Stimulated activated naive CD8-positive, alpha-beta T cell treated with anti-CD3 and anti-CD28 coated beads, Interleukin-15, amount 100 ng/mL, for 72 hours (primary cell): ENCODE data around the gene C13orf46.

Experiments
- ATAC-seq: fragments of 150-1000 bp; cut with Tn5 transposase; 2 replicates; pipeline ENCODE4 v1.10.0; 2021; ENCODE audit warnings: mild to moderate bottlenecking, moderate library complexity
- DNase-seq, 2 donors: peaks; one replicate each; pipeline ENCODE4 v3.0.0; 2021 to 2022
- H3K27ac Mint-ChIP-seq, 2 donors: one replicate each; pipeline ENCODE4 v1.8.0; 2022; ENCODE audit warnings: mild to moderate bottlenecking in 2 of 2, mixed read lengths in 2 of 2, moderate library complexity in 2 of 2
- H3K27me3 Mint-ChIP-seq: one replicate; pipeline ENCODE4 v1.8.0; 2022; ENCODE audit warnings: mixed read lengths
- H3K4me1 Mint-ChIP-seq: one replicate; pipeline ENCODE4 v1.8.0; 2022; ENCODE audit warnings: mild to moderate bottlenecking, mixed read lengths
- H3K4me3 Mint-ChIP-seq, 2 donors: one replicate each; pipeline ENCODE4 v1.8.0; 2022; ENCODE audit warnings: mild to moderate bottlenecking in 2 of 2, mixed read lengths in 2 of 2, moderate library complexity in 1 of 2
- H3K9me3 Mint-ChIP-seq, 2 donors: one replicate each; pipeline ENCODE4 v1.8.0; 2022; ENCODE audit warnings: mixed read lengths in 2 of 2

The C13orf46 gene

DNA sequence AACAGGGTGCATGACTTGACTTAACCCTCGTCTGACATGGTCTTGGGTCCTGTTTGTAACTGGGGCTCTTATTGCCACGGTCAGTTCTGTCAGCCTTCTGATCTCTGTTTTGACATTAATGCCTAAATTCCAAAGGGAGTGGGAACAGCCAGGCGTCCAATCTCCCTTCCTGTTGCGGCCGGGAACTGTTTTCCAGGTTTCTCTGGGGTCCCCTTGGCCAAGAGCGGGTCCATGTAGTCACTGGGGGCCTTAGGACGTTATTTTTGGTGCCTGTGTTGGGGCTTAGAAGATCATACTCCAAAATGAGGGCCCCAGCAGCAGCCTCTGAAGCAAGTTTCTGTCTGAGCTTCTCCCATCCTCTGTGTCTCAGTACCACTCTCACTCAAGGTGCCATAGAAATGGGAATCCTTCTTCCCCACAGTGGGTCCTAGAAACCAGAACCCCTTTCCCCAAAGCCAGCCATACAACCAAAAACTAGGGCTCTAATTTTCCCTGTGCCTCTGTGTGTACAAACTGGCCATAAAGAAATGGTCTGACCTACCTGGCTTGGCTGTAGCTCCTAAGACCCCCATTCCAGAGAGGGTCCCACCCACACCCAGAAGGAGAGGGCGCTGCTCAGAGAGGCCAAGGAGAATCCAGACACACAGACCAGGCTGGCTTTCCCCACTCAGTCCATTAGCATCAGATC is 50.4 kb downstream of the C13orf46 start:
- ATAC-seq (no peak), DNase-seq (peak in 1 of 2 donors; percentile 0)
- Mint-ChIP-seq H3K4me3 (no peak overlapping the region), H3K27me3 (peaks cover 31% of the 10 kb centered on the region), H3K9me3 (peaks cover 10 to 14% of the 10 kb centered on the region in 2 donors), H3K4me1 (no peaks in the 10 kb centered on the region), H3K27ac (no peak overlapping the region)

GRCh38 chr13:113922412-113923118 is 51.3 kb downstream of the C13orf46 start:
- H3K9me3 Mint-ChIP-seq = peaks cover 10 to 14% of the 10 kb centered on the region in 2 donors
- no peak overlapping the region for H3K4me3 Mint-ChIP-seq
- peak overlapping the region in 1 of 2 donors; percentile 38 for H3K27ac Mint-ChIP-seq
- peak in 1 of 2 donors; percentile 0 for DNase-seq
- H3K4me1 Mint-ChIP-seq = no peaks in the 10 kb centered on the region
- peaks cover 31% of the 10 kb centered on the region for H3K27me3 Mint-ChIP-seq
- ATAC-seq = no peak

DNA sequence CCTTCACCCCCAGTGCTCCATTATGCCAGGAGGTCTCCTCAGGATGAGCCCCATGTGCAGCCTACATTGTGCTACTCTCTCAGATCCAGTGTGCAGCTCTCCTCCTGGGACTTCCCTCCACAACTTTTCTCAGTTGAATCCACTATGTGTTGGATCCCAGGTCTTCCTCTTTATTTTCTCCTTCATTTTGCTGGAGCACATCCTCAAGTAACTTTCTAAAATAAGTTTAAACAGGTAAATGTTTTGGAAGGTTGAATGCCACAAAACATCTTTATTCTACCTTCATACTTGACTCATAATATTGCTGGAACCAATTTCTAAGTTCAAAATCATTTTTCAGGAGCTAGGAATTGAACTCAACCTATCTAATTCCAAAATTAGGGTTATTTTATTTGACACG is 52.1 kb downstream of the C13orf46 start:
- Mint-ChIP-seq H3K4me3 (no peak overlapping the region), H3K9me3 (peaks cover 10 to 14% of the 10 kb centered on the region in 2 donors), H3K27me3 (peaks cover 31% of the 10 kb centered on the region), H3K4me1 (no peaks in the 10 kb centered on the region), H3K27ac (no peak overlapping the region)
- ATAC-seq = no peak
- DNase-seq = no peak

GRCh38 chr13:113920606-113921286 is 53.1 kb downstream of the C13orf46 start:
- peaks cover 10 to 14% of the 10 kb centered on the region in 2 donors for H3K9me3 Mint-ChIP-seq
- peak in 1 of 2 donors; percentile 2 for DNase-seq
- no peak overlapping the region for H3K27ac Mint-ChIP-seq
- H3K4me1 Mint-ChIP-seq = no peaks in the 10 kb centered on the region
- H3K4me3 Mint-ChIP-seq = no peak overlapping the region
- no peak for ATAC-seq
- H3K27me3 Mint-ChIP-seq = peaks cover 41% of the 10 kb centered on the region

DNA sequence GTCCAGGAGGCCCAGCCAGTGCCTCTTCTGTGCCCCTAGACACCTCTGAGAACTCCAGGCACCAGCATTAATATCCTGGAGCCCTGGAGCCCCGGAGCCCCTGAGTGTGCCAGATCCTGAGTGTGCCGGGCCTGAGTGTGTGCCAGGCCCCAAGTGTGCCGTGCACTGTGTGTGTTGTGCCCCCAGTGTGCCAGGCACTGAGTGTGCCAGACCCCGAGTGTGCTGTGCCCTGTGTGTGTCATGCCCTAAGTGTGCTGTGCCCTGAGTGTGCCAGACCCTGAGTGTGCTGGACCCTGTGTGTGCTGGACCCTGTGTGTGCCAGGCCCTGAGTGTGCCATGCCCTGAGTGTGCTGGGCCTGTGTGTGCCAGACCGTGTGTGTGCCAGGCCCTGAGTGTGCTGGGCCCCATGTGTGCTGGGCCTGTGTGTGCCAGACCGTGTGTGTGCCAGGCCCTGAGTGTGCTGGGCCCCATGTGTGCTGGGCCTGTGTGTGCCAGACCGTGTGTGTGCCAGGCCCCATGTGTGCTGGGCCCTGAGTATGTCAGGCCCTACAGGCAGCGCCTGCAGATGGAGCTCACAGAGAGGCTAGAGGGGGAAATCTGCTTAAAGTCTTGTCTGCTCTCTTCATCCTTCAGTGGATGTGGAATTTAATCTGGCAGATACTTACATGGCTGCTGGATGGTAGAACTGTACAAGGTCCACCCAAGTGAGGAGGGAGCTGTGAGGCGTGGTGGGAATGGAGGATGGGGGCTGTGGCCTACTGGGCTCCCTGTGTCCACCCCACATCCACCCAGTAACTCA is 53.9 kb downstream of the C13orf46 start:
- DNase-seq = no peak
- H3K27ac Mint-ChIP-seq = no peak overlapping the region
- peaks cover 10 to 14% of the 10 kb centered on the region in 2 donors for H3K9me3 Mint-ChIP-seq
- H3K27me3 Mint-ChIP-seq = peaks cover 36% of the 10 kb centered on the region
- H3K4me1 Mint-ChIP-seq = no peaks in the 10 kb centered on the region
- no peak overlapping the region for H3K4me3 Mint-ChIP-seq
- peak; percentile 7 for ATAC-seq

GRCh38 chr13:113918981-113919701 is 54.7 kb downstream of the C13orf46 start:
- peaks cover 37% of the 10 kb centered on the region for H3K27me3 Mint-ChIP-seq
- H3K4me1 Mint-ChIP-seq = no peaks in the 10 kb centered on the region
- no peak for DNase-seq
- H3K9me3 Mint-ChIP-seq = peaks cover 10 to 14% of the 10 kb centered on the region in 2 donors
- no peak for ATAC-seq
- H3K4me3 Mint-ChIP-seq = no peak overlapping the region
- no peak overlapping the region for H3K27ac Mint-ChIP-seq

- peaks cover 43% of the 10 kb centered on the region for H3K27me3 Mint-ChIP-seq
- no peak overlapping the region for H3K4me3 Mint-ChIP-seq
- ATAC-seq (no peak), DNase-seq (no peak)
- H3K4me1 Mint-ChIP-seq = no peaks in the 10 kb centered on the region
- H3K27ac Mint-ChIP-seq = no peak overlapping the region
- H3K9me3 Mint-ChIP-seq = peaks cover 10 to 14% of the 10 kb centered on the region in 2 donors
Measured at GRCh38 chr13:113918580-113918979, 55.3 kb downstream of the C13orf46 start.

DNA sequence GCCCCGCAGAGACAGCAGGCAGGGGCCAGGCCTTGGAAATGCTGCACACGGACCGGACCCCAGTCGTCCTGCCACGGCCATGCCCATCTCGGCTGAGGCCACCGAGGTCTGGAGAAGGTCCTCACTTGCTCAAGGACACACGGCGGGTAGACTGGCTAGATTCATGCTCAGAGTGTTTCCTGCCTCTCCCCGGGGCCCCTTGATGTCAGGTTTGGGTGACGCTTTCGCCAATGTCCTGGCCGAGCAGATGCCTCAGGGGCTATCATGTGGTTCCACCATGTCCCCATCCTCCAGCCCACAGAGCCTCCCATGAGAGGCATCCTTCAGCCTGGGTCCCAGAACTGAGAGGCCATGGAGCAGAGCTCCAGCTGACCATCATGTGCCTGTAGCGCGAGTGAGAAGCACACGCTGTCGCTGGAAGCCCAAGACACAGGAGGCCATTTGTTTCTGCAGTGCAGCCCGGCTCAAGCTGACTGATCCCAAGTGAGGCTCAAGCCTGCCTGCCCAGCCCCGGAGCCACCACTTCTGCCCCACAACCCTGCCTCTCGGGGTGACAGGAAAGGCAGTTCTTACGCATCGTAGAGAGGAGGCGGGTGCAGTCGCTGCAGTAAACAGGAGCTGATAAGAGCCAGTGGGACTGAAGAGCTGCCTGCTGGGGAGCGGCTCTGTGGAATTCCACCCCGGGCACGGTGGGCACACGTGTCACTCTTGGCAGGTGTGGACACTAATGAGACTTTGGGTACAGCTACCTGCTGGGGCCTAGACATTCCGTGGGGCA is 56.1 kb downstream of the C13orf46 start:
- Mint-ChIP-seq H3K27me3 (peaks cover 51% of the 10 kb centered on the region), H3K4me1 (no peaks in the 10 kb centered on the region), H3K9me3 (peaks cover 10 to 14% of the 10 kb centered on the region in 2 donors), H3K4me3 (no peak overlapping the region), H3K27ac (no peak overlapping the region)
- DNase-seq (no peak), ATAC-seq (no peak)

GRCh38 chr13:113917096-113917495 is 56.8 kb downstream of the C13orf46 start:
- H3K27ac Mint-ChIP-seq = no peak overlapping the region
- DNase-seq = no peak
- no peak overlapping the region for H3K4me3 Mint-ChIP-seq
- H3K27me3 Mint-ChIP-seq = peaks cover 53% of the 10 kb centered on the region
- H3K9me3 Mint-ChIP-seq = peaks cover 13 to 15% of the 10 kb centered on the region in 2 donors
- H3K4me1 Mint-ChIP-seq = no peaks in the 10 kb centered on the region
- ATAC-seq = peak; percentile 42

DNA sequence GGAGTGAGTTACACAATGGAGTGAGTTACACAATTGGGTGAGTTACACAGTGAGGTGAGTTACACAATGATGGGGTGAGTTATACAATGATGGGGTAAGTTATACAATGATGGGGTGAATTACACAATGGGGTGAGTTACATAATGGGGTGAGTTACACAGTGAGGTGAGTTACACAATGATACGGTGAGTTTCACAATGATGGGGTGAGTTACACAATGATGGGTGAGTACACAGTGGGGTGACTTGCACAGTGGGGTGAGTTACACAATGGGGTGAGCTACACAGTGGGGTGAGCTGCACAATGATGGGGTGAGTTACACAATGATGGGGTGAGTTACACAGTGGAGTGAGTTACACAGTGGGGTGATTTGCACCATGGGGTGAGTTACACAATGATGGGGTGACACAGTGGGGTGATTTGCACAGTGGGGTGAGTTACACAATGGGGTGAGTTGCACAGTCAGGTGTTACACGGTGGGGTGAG is 57.5 kb downstream of the C13orf46 start:
- Mint-ChIP-seq H3K4me3 (no peak overlapping the region), H3K27ac (no peak overlapping the region), H3K9me3 (peaks cover 6 to 9% of the 10 kb centered on the region in 2 donors), H3K27me3 (peaks cover 50% of the 10 kb centered on the region), H3K4me1 (no peaks in the 10 kb centered on the region)
- DNase-seq (no peak), ATAC-seq (peak; percentile 26)

GRCh38 chr13:113915786-113916329 is 58.0 kb downstream of the C13orf46 start:
- Mint-ChIP-seq H3K27ac (no peak overlapping the region), H3K27me3 (peaks cover 48% of the 10 kb centered on the region), H3K4me1 (no peaks in the 10 kb centered on the region), H3K4me3 (no peak overlapping the region), H3K9me3 (peaks cover under 1 to 6% of the 10 kb centered on the region in 2 donors)
- no peak for DNase-seq
- ATAC-seq = no peak

DNA sequence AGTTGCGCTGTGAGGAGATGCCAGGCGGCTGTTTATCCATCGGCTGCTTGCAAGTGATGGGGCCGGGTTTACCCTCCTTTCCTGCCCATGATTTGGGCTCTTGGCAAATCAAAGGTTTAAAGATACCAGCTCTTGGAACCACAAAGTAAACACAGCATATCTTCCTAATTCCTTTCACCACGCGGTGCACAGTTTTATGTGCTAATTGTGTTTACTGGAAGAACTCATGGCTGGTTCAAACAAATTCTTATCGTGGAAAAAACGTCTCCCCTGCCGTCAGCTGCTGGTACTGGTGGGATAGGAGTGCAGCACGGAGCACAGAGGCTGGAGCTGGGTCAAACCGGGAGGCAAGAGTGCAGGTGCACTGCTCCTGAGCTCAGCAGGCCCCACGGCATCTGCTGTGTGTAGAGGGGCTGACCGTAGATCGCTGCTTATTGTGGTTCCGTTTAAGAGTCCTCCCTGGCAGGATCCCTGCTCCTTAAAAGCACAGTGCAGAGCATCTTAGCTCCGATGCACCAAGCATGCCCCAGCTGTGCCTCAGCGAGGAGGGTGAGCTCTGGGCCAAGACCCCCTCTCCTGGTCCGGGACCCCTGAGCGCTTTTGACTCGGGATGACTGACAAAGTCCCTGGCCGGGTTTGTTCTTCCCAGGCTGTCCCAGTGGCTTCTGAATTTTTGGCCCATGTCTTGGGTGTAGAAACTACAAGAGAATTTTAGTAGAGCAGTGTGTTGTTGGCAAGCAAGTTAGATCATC is 58.7 kb downstream of the C13orf46 start:
- Mint-ChIP-seq H3K27ac (no peak overlapping the region), H3K27me3 (peaks cover 51% of the 10 kb centered on the region), H3K9me3 (peaks cover 0 to 6% of the 10 kb centered on the region in 2 donors), H3K4me3 (no peak overlapping the region), H3K4me1 (no peaks in the 10 kb centered on the region)
- ATAC-seq (no peak), DNase-seq (no peak)

DNA sequence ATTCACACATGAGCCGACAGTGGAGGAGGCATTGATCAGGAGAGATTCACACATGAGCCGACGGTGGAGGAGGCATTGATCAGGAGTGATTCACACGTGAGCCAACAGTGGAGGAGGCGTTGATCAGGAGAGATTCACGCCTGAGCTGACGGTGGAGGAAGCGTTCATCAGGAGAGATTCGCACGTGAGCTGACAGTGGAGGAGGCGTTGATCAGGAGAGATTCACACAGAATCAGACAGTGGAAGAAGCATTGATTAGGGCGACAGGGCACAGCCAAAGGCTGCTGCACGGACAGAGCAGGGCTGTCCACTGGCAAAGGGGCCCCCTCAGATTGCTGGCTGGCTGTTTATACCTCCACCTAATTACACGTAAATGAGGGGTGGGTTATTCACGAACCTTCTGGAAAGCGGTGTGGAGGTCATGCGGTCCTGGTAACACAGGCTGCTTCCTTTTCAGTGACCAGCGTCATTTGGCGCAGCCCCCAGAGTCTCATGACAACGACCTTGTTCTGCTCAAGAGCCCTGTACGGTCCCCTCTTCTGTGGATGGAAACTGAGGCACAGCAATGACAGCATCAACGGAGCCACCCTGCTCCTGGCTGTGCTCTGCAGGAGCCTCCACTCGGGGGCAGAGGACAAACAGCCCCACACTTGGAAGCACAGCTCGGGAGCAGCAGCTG is 59.4 kb downstream of the C13orf46 start:
- Mint-ChIP-seq H3K4me1 (no peaks in the 10 kb centered on the region), H3K27me3 (peaks cover 54% of the 10 kb centered on the region), H3K4me3 (no peak overlapping the region), H3K9me3 (peaks cover 0 to 6% of the 10 kb centered on the region in 2 donors), H3K27ac (no peak overlapping the region)
- DNase-seq = no peak
- ATAC-seq = no peak
